Measurements from ENCODE around the gene COX6B2.

DNA sequence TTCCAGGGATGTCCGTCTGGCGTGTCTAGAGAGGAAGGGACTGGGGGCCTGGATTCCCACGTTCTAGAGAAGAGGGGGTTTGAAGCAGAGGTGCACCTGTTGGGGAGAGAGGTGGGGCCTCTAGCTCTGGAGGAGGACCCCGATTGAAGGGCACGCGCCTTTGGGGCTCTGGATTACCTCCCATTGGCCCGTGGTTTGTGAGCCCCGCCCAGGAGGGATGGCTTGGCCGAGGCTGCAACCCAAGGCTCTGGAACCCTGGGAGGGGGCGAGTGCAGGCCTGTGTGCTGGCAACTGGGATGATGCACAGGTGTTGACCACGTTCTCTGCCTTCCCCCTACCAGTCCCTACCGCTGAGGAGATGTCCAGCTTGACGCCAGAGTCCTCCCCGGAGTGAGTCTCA lies 49.5 kb downstream of the COX6B2 start:
- TF ChIP-seq EZH2 (optimal IDR thresholded peaks at IDR 0.05; ENCODE audit: low read depth, low read length), result no peak
- TF ChIP-seq, protein P1, sequence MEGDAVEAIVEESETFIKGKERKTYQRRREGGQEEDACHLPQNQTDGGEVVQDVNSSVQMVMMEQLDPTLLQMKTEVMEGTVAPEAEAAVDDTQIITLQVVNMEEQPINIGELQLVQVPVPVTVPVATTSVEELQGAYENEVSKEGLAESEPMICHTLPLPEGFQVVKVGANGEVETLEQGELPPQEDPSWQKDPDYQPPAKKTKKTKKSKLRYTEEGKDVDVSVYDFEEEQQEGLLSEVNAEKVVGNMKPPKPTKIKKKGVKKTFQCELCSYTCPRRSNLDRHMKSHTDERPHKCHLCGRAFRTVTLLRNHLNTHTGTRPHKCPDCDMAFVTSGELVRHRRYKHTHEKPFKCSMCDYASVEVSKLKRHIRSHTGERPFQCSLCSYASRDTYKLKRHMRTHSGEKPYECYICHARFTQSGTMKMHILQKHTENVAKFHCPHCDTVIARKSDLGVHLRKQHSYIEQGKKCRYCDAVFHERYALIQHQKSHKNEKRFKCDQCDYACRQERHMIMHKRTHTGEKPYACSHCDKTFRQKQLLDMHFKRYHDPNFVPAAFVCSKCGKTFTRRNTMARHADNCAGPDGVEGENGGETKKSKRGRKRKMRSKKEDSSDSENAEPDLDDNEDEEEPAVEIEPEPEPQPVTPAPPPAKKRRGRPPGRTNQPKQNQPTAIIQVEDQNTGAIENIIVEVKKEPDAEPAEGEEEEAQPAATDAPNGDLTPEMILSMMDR (IDR thresholded peaks at IDR 0.05; ENCODE audit: low read length), result no peak
- TF ChIP-seq EZH2phosphoT487 (IDR thresholded peaks at IDR 0.05; ENCODE audit: low read length), result no peak

Data from MM.1S (cell line).